SK-N-SH (cell line): ENCODE results near the gene LOC101059915.

Source experiments
- CTCF ChIA-PET: fragments of 300-600, 350-600 bp; formaldehyde crosslinking; extraction: SDS; loops from one replicate; lab custom pipeline; 2021; lab: Yijun Ruan, JAX
- POLR2A ChIA-PET: fragments of 350-600 bp; sonication (Branson Sonifier 250); formaldehyde crosslinking; extraction: SDS; loops from one replicate; lab custom pipeline; 2020; ENCODE audit warnings: antibody characterized with exemption, inconsistent platforms; lab: Yijun Ruan, JAX
- DNase-seq: peaks from one replicate; pipeline ENCODE4 v3.0.0; 2012
- H2AFZ ChIP-seq: fragments of 200-600 bp; sonication (generic); 2 replicates; pipeline ENCODE4 v1.8.1; 2016; ENCODE audit warnings: antibody characterized with exemption, mild to moderate bottlenecking, low read depth
- H3F3A ChIP-seq: fragments of 200-600 bp; sonication (generic); replicated peaks from 2 replicates; pipeline ENCODE3; 2016; ENCODE audit warnings: antibody characterized with exemption, mild to moderate bottlenecking; ENCODE audit not compliant: insufficient read depth
- H3K27ac ChIP-seq, 2 experiments: fragments of 200-500 bp in 1 of 2; fragments of 200-600 bp in 1 of 2; sonication (Bioruptor generic) in 1 of 2; sonication (generic), shearing (Covaris generic) in 1 of 2; 2 replicates each; pipeline versions ENCODE4 v1.5.1 to v1.6.1; 2014 to 2016; ENCODE audit warnings: low read depth in 2 of 2, inconsistent platforms in 1 of 2, low read length in 1 of 2, mild to moderate bottlenecking in 1 of 2, mixed read lengths in 1 of 2
- H3K27me3 ChIP-seq: fragments of 200-600 bp; sonication (generic), shearing (Covaris generic); 2 replicates; pipeline ENCODE4 v1.6.1; 2016; ENCODE audit warnings: mixed run types; ENCODE audit not compliant: insufficient read depth
- H3K36me3 ChIP-seq, 2 experiments: fragments of 200-500 bp in 1 of 2; fragments of 200-600 bp in 1 of 2; sonication (Bioruptor generic) in 1 of 2; sonication (generic) in 1 of 2; replicated peaks in 1 of 2; 2 replicates each; pipeline versions ENCODE3 to v1.5.1; 2014 to 2016; ENCODE audit warnings: low read length in 1 of 2, mild to moderate bottlenecking in 1 of 2; ENCODE audit not compliant: insufficient read depth in 2 of 2, control insufficient read depth in 1 of 2
- H3K4me1 ChIP-seq, 2 experiments: fragments of 200-500 bp in 1 of 2; fragments of 200-600 bp in 1 of 2; sonication (Bioruptor generic) in 1 of 2; sonication (generic), shearing (Covaris generic) in 1 of 2; 2 replicates each; pipeline versions ENCODE4 v1.5.1 to v1.6.1; 2014 to 2016; ENCODE audit warnings: low read depth in 1 of 2, low read length in 1 of 2, mixed run types in 1 of 2; ENCODE audit not compliant: insufficient read depth in 2 of 2, control insufficient read depth in 1 of 2
- H3K4me2 ChIP-seq: fragments of 200-600 bp; sonication (generic), shearing (Covaris generic); 2 replicates; pipeline ENCODE4 v1.6.1; 2017; ENCODE audit warnings: mixed run types
- H3K4me3 ChIP-seq, 2 experiments: fragments of 200-500 bp in 1 of 2; fragments of 200-600 bp in 1 of 2; sonication (Bioruptor generic) in 1 of 2; sonication (generic), shearing (Covaris generic) in 1 of 2; 2 replicates each; pipeline versions ENCODE4 v1.5.1 to v1.8.1; 2014 to 2016; ENCODE audit warnings: low read depth in 2 of 2, inconsistent platforms in 1 of 2, low read length in 1 of 2, mild to moderate bottlenecking in 1 of 2, mixed read lengths in 1 of 2, moderate library complexity in 1 of 2
- H3K79me2 ChIP-seq: fragments of 200-600 bp; sonication (generic); 2 replicates; pipeline ENCODE4 v1.8.1; 2017; ENCODE audit warnings: mild to moderate bottlenecking; ENCODE audit not compliant: insufficient read depth
- H3K9ac ChIP-seq: fragments of 200-600 bp; sonication (generic); 2 replicates; pipeline ENCODE4 v1.6.1; 2017; ENCODE audit warnings: mixed run types
- H3K9me2 ChIP-seq: fragments of 200-600 bp; sonication (generic); 2 replicates; pipeline ENCODE4 v1.6.1; 2017; ENCODE audit warnings: mixed run types
- H3K9me3 ChIP-seq: fragments of 200-600 bp; sonication (generic); 2 replicates; pipeline ENCODE4 v1.6.1; 2017; ENCODE audit warnings: mixed run types, mild to moderate bottlenecking, moderate library complexity
- H4K20me1 ChIP-seq: fragments of 200-600 bp; sonication (generic); 2 replicates; pipeline ENCODE4 v1.6.1; 2017; ENCODE audit warnings: mild to moderate bottlenecking, mixed run types; ENCODE audit not compliant: insufficient read depth
- CTCF ChIP-seq: fragments of 200-600 bp; sonication (generic); IDR thresholded peaks from 2 replicates; pipeline ENCODE4 v1.6.1; 2017; ENCODE audit warnings: antibody characterized with exemption, mild to moderate bottlenecking, moderate library complexity
- ELF1 ChIP-seq: IDR thresholded peaks from 2 replicates; pipeline ENCODE4 v1.4.0; 2012
- FOXJ3 ChIP-seq: sonication (generic); formaldehyde crosslinking; IDR thresholded peaks from 2 replicates; pipeline ENCODE4 v1.5.1; 2020; ENCODE audit warnings: mild to moderate bottlenecking, missing genetic modification reagents
- FOXM1 ChIP-seq: IDR thresholded peaks from 2 replicates; pipeline ENCODE4 v1.4.0; 2012; ENCODE audit warnings: low read depth, mild to moderate bottlenecking
- GABPA ChIP-seq: IDR thresholded peaks from 2 replicates; pipeline ENCODE4 v1.4.0; 2012; ENCODE audit warnings: low read depth, mild to moderate bottlenecking
- IRF3 ChIP-seq: fragments of 150-350 bp; IDR thresholded peaks from 2 replicates; pipeline ENCODE4 v1.6.1; 2016; ENCODE audit warnings: mild to moderate bottlenecking, low read depth, low read length
- MAX ChIP-seq: IDR thresholded peaks from 2 replicates; pipeline ENCODE4 v1.4.0; 2012; ENCODE audit warnings: low read depth
- MEF2A ChIP-seq: IDR thresholded peaks from 2 replicates; pipeline ENCODE4 v1.4.0; 2012; ENCODE audit warnings: low read depth, borderline replicate concordance
- MXI1 ChIP-seq: IDR thresholded peaks from 2 replicates; pipeline ENCODE4 v1.6.1; 2012; ENCODE audit warnings: mild to moderate bottlenecking, low read depth, low read length, improper control_type of control experiment
- NRF1 ChIP-seq: IDR thresholded peaks from 2 replicates; pipeline ENCODE4 v1.6.1; 2012; ENCODE audit warnings: low read depth, mild to moderate bottlenecking, low read length
- POLR2AphosphoS5 ChIP-seq: IDR thresholded peaks from 2 replicates; pipeline ENCODE4 v1.6.1; 2012; ENCODE audit warnings: low read depth, low read length
- RFX5 ChIP-seq: IDR thresholded peaks from 2 replicates; pipeline ENCODE4 v1.6.1; 2012; ENCODE audit warnings: mild to moderate bottlenecking, improper control_type of control experiment, low read length
- RXRA ChIP-seq: IDR thresholded peaks from 2 replicates; pipeline ENCODE4 v1.4.0; 2012; ENCODE audit warnings: low read depth, mild to moderate bottlenecking, borderline replicate concordance
- TAF1 ChIP-seq: IDR thresholded peaks from 2 replicates; pipeline ENCODE4 v1.6.1; 2012; ENCODE audit warnings: low read depth, mild to moderate bottlenecking, low read length, moderate library complexity, borderline replicate concordance
- TEAD4 ChIP-seq: IDR thresholded peaks from 2 replicates; pipeline ENCODE4 v1.4.0; 2012; ENCODE audit warnings: mild to moderate bottlenecking, borderline replicate concordance; ENCODE audit not compliant: insufficient read depth
- USF2 ChIP-seq: fragments of 150-350 bp; IDR thresholded peaks from 2 replicates; pipeline ENCODE4 v1.6.1; 2017; ENCODE audit warnings: antibody characterized with exemption, low read length, low read depth, borderline replicate concordance
- YY1 ChIP-seq: IDR thresholded peaks from 2 replicates; pipeline ENCODE4 v1.4.0; 2012; ENCODE audit warnings: low read depth, mild to moderate bottlenecking
- ZBTB33 ChIP-seq: IDR thresholded peaks from 2 replicates; pipeline ENCODE4 v1.4.0; 2012; ENCODE audit warnings: low read depth, borderline replicate concordance
- WGBS: methylation state at CpG from one replicate; pipeline ENCODE4 v1.1.6; 2017; ENCODE audit warnings: low lambda C conversion rate; 5-methylcytosine and 5-hydroxymethylcytosine counted together

The LOC101059915 gene

GRCh38 chrX:71665747-71666146 lies 1.6 kb upstream of the LOC101059915 start:
- H3K9ac ChIP-seq = no peak overlapping the region
- no peak for DNase-seq
- no peak overlapping the region for H3K4me2 ChIP-seq
- H2AFZ ChIP-seq = no peak overlapping the region
- no peaks in the 10 kb centered on the region for H4K20me1 ChIP-seq
- H3K4me3 ChIP-seq = no peak overlapping the region
- TF ChIP-seq FOXJ3 (CRISPR knock-in tag) = no peak
- no peaks in the 10 kb centered on the region for H3K9me2 ChIP-seq
- peaks cover 40% of the 10 kb centered on the region for H3K27me3 ChIP-seq
- no peaks in the 10 kb centered on the region for H3K9me3 ChIP-seq
- POLR2A ChIA-PET = no interaction called here
- H3K36me3 ChIP-seq = no peaks in the 10 kb centered on the region
- no peaks in the 10 kb centered on the region for H3K4me1 ChIP-seq
- H3F3A ChIP-seq = no peaks in the 10 kb centered on the region
- no peaks in the 10 kb centered on the region for H3K79me2 ChIP-seq
- CTCF ChIA-PET = interaction anchor here (0.6 kb wide), 1 partner anchor 194 kb away, joined by 3 read pairs; no protein-coding TSS in a partner anchor
- H3K27ac ChIP-seq = no peak overlapping the region
- WGBS = 37% methylated on average over 9 of the region's 10 CpGs

- Histone ChIP-seq H3K27me3 (peaks cover 40% of the 10 kb centered on the region), H3K9me2 (no peaks in the 10 kb centered on the region), H3F3A (no peaks in the 10 kb centered on the region), H3K27ac (no peak overlapping the region), H3K4me3 (no peak overlapping the region), H3K9me3 (no peaks in the 10 kb centered on the region), H3K4me1 (no peaks in the 10 kb centered on the region), H2AFZ (no peak overlapping the region), H3K36me3 (no peaks in the 10 kb centered on the region), H3K4me2 (no peak overlapping the region), H3K9ac (no peak overlapping the region), H4K20me1 (no peaks in the 10 kb centered on the region), H3K79me2 (no peaks in the 10 kb centered on the region)
- 58% methylated on average over 23 of the region's 48 CpGs for whole genome bisulfite sequencing
- TF ChIP-seq ZBTB33 = no peak
- no peak for TF ChIP-seq RFX5
- TF ChIP-seq FOXJ3 (CRISPR knock-in tag) = no peak
- TF ChIP-seq FOXM1 = no peak
- TF ChIP-seq USF2 = no peak
- TF ChIP-seq MAX = no peak
- no peak for TF ChIP-seq CTCF
- no peak for TF ChIP-seq MEF2A
- TF ChIP-seq RXRA = no peak
- no peak for TF ChIP-seq IRF3
- TF ChIP-seq MXI1 = no peak
- no peak for TF ChIP-seq POLR2AphosphoS5
- no peak for TF ChIP-seq GABPA
- no peak for TF ChIP-seq ELF1
- TF ChIP-seq NRF1 = no peak
- TF ChIP-seq TAF1 = no peak
- TF ChIP-seq YY1 = no peak
- no peak for TF ChIP-seq TEAD4
- ChIA-PET CTCF (interaction anchor here (2.0 kb wide), 1 partner anchor 14 kb away, joined by 6 read pairs; no protein-coding TSS in a partner anchor), POLR2A (no interaction called here)
- no peak for DNase-seq
Observed at GRCh38 chrX:71666240-71667223, 814 bp upstream of the LOC101059915 start.
